OCI-M2 (cell line): ENCODE results near the gene AOC1.

Experiments used
- DNase-seq: peaks from one replicate; lab custom pipeline; 2025; ENCODE audit not compliant: unreplicated experiment; lab: John Stamatoyannopoulos, UW

AOC1 gene

DNA sequence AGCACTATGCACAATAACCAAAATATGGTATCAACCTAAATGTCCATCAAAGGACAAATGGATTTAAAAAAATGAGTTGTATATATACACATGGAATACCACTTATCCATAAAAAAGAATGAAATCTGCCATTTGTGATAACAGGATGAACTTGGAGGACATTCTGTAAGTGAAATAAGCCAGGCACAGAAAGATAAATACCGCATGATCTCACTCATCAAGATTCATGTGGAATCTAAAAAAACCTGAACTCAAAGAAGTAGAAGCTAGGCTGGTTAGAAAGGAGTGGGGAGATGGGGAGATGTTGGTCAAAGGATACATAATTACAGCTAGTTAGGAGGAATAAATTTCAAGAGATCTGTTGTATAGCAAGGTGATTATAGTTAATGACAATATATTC lies 17.3 kb upstream of the AOC1 start:
- no peak for DNase-seq

DNA sequence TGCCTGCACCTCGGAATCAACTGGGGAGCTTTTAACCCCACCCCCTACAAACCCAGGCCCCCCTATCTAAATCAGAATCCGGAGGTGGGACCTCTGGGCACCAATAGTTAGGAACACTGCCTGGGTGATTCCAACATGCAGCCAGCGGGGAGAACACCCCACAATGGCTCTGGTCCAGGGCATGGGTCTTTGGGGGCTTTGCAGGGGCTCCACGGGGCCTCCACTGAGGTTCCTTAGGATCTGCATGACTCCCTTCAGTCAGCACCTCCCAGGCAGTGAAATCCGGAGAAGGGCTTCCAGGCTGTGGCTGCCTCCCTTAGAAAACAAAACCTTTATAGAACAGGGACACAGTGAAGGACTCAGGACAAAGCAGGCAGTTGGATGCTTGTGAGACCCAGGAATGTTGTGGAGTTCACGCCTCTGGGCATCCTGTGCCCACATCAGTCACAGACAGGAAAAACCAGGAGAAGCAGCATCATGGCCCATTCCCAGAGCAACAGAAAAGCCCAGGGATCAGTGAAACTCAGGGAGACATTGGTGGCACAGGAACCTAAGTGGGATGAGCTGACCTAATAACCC lies 16.5 kb upstream of the AOC1 start:
- DNase-seq, result no peak

DNA sequence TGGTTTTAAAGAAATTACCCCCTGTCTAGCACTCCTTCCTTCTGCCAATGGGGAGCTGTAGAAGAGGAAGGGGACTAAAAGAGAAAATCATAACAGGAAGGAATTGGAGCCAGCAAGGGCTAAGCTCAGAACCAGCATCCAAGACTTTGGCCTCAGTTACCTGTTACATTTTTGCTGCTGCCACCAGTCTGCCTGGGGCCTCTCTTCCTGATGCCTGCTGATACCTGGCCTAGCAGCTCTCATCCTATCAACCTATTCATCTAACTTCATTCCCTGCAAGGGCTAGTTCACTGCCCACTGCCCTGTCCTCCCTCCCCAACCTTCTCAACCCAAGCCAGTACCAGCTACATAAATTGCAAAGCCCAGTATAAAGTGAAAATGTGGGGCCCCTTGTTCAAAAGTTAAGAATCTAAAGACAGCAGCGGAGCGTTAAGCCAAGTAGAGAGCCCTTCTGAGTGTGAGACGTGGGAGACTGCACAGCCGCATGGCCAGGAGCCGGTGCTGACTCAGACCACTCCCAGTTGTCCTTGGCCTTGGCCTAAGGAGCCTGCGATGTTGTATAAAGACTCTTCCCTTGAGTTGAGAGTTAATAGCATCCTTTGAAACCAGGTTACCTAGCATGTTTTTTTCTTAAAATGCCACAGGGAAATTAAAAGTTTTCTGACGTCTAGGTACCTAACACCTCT lies 13.2 kb upstream of the AOC1 start:
- DNase-seq, result no peak

DNA sequence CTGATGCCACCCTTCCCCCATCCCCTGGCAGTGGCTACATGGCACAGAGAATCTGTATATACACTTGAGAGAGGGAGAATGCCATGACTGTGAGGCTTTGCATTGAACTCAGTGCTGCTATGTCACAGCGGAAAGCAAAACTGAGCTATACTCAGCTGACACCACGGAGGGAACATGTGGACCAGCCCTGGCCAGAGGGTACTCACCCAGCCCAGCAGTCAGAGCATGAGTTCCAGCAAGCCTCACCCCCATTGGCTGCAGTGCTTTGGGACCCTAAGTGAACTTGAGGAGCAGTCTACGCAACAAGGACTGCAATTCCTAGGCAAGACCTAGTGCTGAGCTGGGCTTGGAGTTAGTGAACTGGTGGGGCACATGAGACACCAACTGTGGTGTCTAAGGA lies 10.3 kb upstream of the AOC1 start:
- DNase-seq, result no peak

DNA sequence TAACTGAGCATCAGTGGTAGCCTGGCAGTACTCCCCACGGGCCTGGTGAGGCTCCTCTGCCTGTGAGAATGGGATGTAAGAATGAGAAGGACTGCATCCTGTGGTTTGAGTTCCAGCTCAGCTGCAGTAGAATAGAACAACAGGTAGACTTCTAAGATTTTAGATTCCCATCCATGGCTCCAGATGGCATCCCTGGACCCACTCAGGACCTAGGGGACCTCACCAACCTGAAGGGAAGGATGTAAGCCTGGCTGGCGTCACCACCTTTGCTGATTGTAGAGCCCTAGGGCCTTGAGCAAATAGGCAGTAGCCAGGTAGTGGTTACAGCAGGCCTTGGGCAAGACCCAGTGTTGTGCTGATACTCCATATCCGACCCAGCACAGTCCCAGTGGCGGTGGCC lies 9.6 kb upstream of the AOC1 start:
- DNase-seq, result no peak

DNA sequence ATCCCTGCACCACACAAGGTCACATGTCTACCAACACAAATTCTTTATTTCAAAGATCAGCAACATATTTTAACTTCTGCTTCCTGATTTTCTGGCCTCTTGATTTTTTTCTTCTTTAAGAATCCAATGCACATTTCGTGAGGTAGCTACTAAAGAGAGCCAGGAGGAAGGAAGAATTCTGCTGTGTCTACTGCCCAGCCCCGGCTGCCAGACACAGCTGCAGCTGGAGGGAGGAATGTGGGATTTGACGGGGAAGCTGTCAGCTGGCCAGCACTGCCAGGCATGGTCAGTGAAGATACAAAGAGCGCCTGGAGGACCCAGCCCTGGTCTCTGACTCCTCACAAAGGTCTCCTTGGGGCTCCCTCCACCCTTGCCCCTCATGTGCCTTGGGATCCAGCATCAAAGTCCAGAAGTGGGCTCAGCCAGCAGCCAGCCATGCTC lies 6.9 kb upstream of the AOC1 start:
- no peak for DNase-seq

DNA sequence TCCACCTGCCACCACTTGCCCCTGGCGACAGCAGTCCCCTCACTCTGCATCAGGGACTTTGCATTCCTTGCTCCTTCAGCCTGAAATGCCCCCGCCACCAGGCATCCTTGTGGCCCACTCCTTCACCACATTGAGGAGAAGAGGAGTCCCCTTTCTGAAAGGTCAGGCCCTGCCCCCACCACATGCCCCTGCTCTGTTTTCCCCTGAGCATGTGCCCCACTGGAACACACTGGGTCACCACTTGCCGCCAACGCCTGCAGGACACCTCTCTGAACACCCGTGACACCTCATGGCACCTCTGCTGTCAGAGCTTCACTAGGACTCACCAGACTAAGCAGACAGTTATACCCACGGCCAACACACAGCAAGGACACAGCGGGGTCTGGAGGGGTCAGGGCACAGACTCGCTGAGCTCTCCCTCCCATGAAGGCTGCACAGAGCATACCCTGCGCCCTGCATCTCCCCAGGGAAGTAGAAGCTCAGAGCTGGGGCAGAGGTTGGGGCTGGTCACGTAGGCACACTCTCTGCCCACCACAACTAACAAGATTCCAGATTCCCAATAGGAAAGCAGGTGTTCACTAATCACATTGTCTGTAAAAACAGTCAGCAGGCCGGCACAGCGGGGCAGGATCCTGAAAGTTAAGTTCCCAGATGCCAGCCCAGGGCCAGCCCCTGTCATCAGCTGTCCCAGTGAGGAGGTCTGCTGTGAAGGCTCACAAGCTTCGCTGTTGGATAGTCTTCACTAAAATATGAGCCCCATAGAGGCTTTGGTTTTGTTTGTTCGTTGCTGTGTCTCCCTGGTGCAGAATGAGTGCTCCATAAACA lies 5.8 kb upstream of the AOC1 start:
- no peak for DNase-seq

DNA sequence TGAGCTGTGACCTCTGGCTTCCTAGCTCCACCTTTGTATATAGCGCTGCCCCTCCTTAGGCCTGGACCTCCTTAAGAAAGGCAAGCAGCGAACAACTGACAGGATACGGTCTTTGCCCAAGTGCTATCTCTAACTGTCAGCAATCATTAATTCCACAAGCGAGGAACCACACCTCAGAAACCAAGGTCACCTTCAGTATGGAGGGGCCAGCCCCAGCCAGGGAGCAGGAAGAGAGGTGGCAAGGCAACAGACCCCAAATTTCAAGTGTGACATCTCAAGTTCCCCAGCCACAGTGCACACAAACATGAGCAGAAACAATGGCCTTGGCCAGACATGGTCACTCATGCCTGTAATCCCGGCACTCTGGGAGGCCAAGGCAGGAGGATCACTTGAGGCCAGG lies 4.8 kb upstream of the AOC1 start:
- no peak for DNase-seq

DNA sequence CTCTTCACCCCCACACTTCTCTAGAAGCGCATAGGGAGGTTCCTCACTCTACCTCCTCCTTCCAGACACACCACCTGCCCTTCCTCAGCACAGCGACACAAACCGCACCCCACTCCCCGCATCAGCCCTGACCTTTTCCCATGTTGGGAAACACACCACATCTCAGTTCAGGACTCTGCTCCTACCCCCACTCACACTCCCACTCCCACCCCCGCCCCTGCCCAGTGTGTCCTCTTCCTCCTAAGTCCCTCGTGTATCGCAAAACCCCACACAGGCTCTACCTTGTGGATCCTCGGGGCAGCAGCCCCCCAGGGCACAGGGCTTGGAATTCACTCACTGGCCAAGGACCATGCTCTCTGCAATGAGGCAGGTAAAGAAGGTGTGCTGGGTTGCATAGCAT lies 4.2 kb upstream of the AOC1 start:
- DNase-seq, result no peak

DNA sequence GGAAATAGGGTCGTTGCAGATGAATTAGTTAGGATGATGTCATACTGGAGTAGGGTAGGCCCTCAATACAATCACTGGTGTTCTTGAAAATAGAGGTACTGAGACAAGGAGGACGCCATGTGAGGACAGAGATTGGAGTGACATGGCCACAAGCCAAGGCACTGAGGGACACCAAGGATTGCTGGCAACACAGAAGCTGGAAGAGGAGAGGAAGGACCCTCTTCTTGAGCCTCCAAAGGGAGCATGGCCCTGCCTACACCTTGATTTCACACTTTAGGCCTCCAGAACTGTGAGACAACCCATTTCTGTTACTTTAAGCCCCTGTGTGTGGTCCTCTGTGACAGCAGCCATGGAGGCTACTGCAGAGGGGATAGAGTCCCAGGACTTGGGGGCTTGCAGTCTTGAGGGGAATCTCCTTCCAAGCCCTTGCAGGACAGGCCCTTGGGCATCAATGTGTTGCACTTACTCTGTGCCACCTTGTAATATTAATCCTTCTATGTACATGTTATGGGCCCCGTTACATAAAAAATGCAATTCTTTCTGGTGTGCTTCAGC lies 3.7 kb upstream of the AOC1 start:
- DNase-seq, result no peak

DNA sequence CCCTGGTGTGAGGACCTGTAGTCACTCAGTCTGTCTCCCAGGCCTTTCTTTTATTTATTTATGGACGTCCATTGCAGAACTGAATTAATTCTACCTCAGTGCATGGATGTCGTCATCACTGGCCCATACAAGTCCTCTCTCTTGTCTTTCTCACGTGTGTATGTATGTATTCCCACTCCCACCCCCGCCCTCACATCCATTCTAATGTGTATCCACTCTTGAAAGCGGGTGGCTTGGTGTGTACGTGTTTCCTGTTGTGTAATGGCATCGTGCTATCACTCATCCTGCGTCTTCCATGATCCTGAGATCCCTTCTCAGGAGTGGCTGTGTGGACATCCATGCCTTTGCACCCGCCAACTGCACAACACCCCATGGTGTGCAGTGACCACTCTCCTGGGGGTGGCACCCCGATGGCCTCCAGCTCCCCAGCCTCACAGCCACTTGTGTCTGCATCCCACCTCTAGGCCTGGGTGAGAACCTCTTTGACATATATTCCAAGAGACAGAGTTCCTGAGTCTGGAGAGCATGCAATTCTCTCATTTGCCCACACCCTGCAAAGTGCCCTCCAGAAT lies 3.0 kb upstream of the AOC1 start:
- no peak for DNase-seq

DNA sequence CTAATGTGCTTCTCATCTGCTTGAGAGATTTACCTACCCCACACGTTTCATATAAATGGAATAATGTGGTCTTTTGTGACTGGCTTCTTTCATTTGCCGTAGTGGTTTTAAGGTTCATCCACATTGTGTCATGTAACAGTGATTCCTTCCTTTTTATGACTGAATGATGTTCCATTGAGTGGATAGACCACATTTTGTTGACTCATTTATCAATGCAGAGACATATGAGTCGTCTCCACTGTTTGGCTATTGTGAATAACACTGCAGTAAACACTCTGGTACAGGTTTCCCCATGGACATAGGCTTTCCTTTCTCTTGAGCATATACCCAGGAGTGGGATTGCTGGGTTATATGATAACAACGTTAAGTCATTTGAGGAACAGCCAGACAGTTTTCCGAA lies 2.0 kb upstream of the AOC1 start:
- DNase-seq, result no peak

DNA sequence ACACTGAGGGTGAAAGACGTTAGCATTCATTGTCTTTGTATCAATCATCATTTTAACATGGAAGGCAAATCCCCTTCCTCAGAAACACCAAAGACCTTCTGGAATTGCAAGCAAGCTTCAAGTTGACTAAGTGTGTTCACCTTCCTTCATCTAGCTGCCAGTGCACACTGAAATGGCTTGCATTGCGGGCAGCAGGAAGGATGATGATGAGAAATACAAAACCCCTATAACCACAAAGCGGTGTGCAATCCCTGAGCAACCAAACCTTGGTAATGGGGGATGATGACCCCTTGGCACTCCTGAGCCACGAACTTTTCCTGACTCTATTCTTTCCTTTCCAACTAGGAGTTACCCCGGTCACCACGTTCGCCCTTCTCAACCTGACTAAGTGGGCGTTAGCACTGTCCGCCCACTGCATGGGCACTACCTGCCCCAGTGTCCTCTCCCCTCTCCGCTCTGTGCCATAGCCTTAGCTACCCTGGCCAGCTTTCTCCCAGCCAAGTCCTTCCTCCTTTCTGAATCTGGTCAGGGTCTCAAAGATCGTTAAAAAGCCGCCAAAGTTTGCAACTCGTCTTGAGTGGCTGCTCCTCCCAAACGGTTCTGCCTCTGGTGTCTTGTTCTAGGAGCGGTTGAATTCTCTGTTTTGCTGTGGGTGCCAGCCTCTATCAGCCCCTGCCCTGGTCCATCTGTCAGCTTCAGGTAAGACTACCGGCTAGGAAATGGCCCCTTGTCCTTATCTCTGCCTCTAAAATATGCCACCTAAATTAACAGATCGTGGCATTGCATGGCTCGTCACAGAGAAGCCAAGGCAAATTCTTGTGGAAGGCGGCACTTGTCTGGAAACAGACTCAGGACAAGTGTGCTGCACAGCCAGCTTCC lies 586 bp upstream of the AOC1 start:
- no peak for DNase-seq

DNA sequence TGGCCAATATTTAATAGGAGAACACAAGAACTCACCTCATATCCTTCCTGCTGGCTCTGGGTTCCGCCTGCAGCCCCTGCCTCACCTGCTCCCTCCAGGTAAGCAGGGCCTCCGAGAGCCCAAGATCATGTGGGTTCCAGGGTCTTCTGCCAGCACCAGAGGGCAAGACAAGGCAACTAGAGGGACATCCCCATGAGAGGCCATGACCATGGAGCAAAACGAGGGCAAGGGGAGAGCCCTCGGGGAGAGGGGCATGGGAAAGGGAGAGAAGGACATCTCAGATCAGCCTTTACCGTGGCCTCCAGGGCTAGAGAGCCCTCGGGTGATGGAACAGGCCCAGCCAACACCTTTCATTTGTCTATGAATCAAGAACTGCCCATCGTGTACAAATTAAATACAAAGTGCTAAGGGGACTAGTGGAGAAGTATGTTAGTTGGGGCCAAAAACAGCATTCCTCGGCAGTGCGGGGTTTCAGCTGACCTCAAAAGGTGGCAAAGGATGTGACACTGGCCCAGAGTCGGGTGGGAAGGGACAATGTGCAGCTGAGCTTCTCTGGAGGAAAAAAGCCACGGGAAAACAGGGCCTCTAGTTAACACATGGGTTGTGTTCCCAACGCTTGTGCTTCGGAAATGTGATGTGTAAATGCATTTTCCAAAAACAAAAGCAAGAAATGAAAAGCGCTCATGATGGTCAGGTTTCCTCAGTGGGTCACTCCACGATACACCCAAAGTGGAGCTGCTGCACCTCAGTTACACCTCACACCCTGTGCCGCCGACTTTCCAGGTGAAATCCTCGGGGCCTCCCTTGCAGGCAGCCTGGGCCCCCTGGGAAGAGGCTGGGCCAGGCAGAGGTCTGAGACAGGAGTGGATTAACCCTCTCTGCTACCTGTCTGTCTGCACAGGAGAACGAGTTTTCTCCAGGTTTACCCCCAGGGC lies 2.0 kb downstream of the AOC1 start:
- DNase-seq, result no peak

DNA sequence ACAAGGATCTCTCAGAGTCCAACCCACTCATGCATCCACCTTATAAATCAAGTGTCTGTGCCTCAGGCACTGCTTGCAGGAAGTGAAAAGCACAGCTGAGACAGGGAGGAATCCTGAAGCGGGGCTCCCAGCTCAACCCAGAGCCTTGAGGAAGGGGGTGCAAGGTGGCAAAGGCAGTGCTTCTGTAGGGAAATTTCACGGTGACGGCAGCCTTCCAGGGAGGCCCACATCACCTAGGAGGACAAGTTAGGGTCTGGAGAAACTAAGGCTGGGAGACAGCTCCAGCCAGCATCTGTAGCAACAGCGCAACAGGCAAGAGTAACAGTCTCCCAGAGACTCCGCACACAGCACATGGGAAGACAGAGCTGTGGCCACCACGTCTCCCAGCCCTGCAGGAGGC lies 2.7 kb downstream of the AOC1 start:
- no peak for DNase-seq

DNA sequence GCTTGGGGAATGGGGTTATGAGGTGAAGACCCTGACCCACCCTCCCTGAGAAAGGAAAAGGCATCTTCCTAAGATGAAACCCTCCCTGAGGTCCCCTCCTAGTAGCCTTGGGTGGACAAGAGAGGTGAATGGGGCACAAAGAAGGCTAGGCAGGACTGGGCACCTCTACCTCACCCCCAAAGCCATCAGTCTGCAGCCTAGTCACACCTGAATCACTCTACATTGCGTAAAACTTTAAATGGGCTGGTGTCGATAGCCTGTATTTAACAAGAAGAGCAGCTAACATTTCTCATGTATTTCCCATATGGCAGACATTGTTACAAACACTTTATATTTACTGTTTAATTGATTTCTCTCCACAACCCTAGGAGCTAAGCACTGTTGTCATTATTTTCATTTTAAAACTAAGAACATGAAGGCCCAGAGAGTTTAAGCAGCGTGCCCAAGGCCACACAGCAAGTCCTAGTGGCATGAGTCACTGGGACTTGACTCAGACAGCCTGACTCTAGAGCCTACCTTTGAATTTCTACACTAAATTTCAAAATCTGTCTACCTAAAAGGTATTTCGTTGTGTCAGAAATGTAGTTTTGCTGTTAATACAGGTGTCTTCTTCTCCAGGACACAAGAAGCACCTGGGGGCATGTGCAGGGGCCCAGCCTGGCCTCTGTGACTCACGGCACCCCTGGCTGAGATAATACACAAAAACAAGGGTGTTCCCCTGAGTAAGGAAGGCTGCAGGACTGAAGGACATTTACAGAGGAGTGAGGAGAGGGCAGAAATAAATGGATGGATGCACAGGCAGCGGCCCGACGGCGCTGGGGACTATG lies 3.4 kb downstream of the AOC1 start:
- no peak for DNase-seq

DNA sequence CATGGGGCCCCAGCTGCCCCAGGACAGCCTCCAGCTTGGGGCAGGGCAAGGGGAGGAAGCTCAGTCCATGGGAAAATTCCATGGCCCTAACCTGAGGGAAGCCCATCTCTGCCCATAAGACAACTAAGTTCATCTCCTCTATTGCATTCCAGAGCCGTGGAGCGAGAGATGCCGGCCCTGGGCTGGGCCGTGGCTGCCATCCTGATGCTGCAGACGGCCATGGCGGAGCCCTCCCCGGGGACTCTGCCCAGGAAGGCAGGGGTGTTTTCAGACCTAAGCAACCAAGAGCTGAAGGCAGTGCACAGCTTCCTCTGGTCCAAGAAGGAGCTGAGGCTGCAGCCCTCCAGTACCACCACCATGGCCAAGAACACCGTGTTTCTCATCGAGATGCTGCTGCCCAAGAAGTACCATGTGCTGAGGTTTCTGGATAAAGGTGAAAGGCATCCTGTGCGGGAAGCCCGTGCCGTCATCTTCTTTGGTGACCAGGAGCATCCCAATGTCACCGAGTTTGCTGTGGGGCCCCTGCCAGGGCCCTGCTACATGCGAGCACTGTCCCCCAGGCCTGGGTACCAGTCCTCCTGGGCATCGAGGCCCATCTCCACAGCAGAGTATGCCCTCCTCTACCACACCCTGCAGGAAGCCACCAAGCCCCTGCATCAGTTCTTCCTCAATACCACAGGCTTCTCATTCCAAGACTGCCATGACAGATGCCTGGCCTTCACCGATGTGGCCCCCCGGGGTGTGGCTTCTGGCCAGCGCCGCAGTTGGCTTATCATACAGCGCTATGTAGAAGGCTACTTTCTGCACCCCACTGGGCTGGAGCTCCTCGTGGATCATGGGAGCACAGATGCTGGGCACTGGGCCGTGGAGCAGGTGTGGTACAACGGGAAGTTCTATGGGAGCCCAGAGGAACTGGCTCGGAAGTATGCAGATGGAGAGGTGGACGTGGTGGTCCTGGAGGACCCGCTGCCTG lies 4.3 kb downstream of the AOC1 start:
- no peak for DNase-seq
